Duodenal mucosa (tissue), 2 donors: ENCODE data around the gene TRMT13.
"Not testable (repeated sequence)": the region's sequence is repeated elsewhere in the genome, so short reads cannot be mapped to it uniquely, and the experiment has no call there.

Experiments
- H3K27ac ChIP-seq: one replicate; pipeline ENCODE4 v1.7.0; 2013; ENCODE audit warnings: low read depth, low read length
- H3K27me3 ChIP-seq, 2 donors: one replicate each; pipeline ENCODE4 v1.7.0; 2013; ENCODE audit warnings: low read length in 2 of 2, control low read depth in 1 of 2; ENCODE audit not compliant: insufficient read depth in 2 of 2, control insufficient read depth in 1 of 2
- H3K36me3 ChIP-seq, 2 donors: one replicate each; pipeline ENCODE4 v1.7.0; 2013; ENCODE audit warnings: low read length in 2 of 2, control low read depth in 1 of 2; ENCODE audit not compliant: insufficient read depth in 2 of 2, control insufficient read depth in 1 of 2
- H3K4me1 ChIP-seq, 2 donors: one replicate each; pipeline ENCODE4 v1.7.0; 2013; ENCODE audit warnings: low read length in 2 of 2, control low read depth in 1 of 2; ENCODE audit not compliant: insufficient read depth in 2 of 2, control insufficient read depth in 1 of 2
- H3K4me3 ChIP-seq, 2 donors: one replicate each; pipeline ENCODE4 v1.7.0; 2013; ENCODE audit warnings: low read length in 2 of 2, low read depth in 1 of 2
- H3K9ac ChIP-seq, 2 donors: one replicate each; pipeline ENCODE4 v1.7.0; 2013; ENCODE audit warnings: low read length in 2 of 2, low read depth in 1 of 2
- H3K9me3 ChIP-seq, 2 donors: one replicate each; pipeline ENCODE4 v1.7.0; 2013; ENCODE audit warnings: low read length in 2 of 2, control low read depth in 1 of 2; ENCODE audit not compliant: control insufficient read depth in 1 of 2

The TRMT13 gene

GRCh38 chr1:100188617-100189016 is 55.7 kb downstream of the TRMT13 start:
- H3K27me3 ChIP-seq: no peaks in the 10 kb centered on the region
- no peak overlapping the region for H3K27ac ChIP-seq
- H3K4me3 ChIP-seq: no peak overlapping the region
- H3K9me3 ChIP-seq: no peaks in the 10 kb centered on the region
- no peaks in the 10 kb centered on the region for H3K4me1 ChIP-seq
- no peaks in the 10 kb centered on the region for H3K36me3 ChIP-seq
- H3K9ac ChIP-seq: no peak overlapping the region

DNA sequence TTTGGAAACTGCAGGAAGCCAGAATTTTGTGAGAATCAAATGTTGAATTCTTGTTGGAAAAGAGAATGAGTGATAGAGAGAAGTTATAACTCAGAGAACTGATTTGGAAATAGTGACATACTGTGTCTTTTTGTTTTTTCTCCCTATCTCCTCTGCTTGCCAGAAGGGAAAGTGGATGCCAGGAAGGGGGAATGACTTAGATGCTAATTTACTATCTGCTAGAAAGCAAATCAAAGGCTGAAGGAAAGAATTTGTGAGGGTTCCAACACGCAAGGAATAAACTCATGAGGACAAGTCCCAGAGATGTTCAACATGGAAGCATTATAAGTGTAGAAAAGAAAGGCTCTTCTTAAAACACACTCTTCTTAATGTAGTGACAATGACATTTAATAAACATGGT is 65.6 kb downstream of the TRMT13 start:
- Histone ChIP-seq H3K9ac (no peak overlapping the region), H3K9me3 (no peaks in the 10 kb centered on the region), H3K27ac (no peak overlapping the region), H3K4me3 (no peak overlapping the region), H3K36me3 (peaks cover 0 to 30% of the 10 kb centered on the region in 2 donors), H3K27me3 (no peaks in the 10 kb centered on the region), H3K4me1 (no peaks in the 10 kb centered on the region)

- not testable (repeated sequence) for H3K9ac ChIP-seq, H3K27me3 ChIP-seq, H3K27ac ChIP-seq, H3K4me3 ChIP-seq, H3K9me3 ChIP-seq, H3K4me1 ChIP-seq
- H3K36me3 ChIP-seq: peaks cover 0 to 30% of the 10 kb centered on the region in 2 donors
These were observed 67.1 kb downstream of the TRMT13 start for GRCh38 chr1:100200060-100200459.
